SK-N-SH (cell line): ENCODE data around the gene PDE6B. TPM values are rescaled to one million over a fixed set of nuclear protein-coding genes. Genes with fewer than 3 reads are reported as not detected.

Source experiments
- CTCF ChIA-PET: fragments of 300-600, 350-600 bp; formaldehyde crosslinking; extraction: SDS; loops from one replicate; lab custom pipeline; 2021; lab: Yijun Ruan, JAX
- POLR2A ChIA-PET: fragments of 350-600 bp; sonication (Branson Sonifier 250); formaldehyde crosslinking; extraction: SDS; loops from one replicate; lab custom pipeline; 2020; ENCODE audit warnings: antibody characterized with exemption, inconsistent platforms; lab: Yijun Ruan, JAX
- DNase-seq: peaks from one replicate; pipeline ENCODE4 v3.0.0; 2012
- H2AFZ ChIP-seq: fragments of 200-600 bp; sonication (generic); 2 replicates; pipeline ENCODE4 v1.8.1; 2016; ENCODE audit warnings: antibody characterized with exemption, mild to moderate bottlenecking, low read depth
- H3F3A ChIP-seq: fragments of 200-600 bp; sonication (generic); replicated peaks from 2 replicates; pipeline ENCODE3; 2016; ENCODE audit warnings: antibody characterized with exemption, mild to moderate bottlenecking; ENCODE audit not compliant: insufficient read depth
- H3K27ac ChIP-seq, 2 experiments: fragments of 200-500 bp in 1 of 2; fragments of 200-600 bp in 1 of 2; sonication (Bioruptor generic) in 1 of 2; sonication (generic), shearing (Covaris generic) in 1 of 2; 2 replicates each; pipeline versions ENCODE4 v1.5.1 to v1.6.1; 2014 to 2016; ENCODE audit warnings: low read depth in 2 of 2, inconsistent platforms in 1 of 2, low read length in 1 of 2, mild to moderate bottlenecking in 1 of 2, mixed read lengths in 1 of 2
- H3K27me3 ChIP-seq: fragments of 200-600 bp; sonication (generic), shearing (Covaris generic); 2 replicates; pipeline ENCODE4 v1.6.1; 2016; ENCODE audit warnings: mixed run types; ENCODE audit not compliant: insufficient read depth
- H3K36me3 ChIP-seq, 2 experiments: fragments of 200-500 bp in 1 of 2; fragments of 200-600 bp in 1 of 2; sonication (Bioruptor generic) in 1 of 2; sonication (generic) in 1 of 2; replicated peaks in 1 of 2; 2 replicates each; pipeline versions ENCODE3 to v1.5.1; 2014 to 2016; ENCODE audit warnings: low read length in 1 of 2, mild to moderate bottlenecking in 1 of 2; ENCODE audit not compliant: insufficient read depth in 2 of 2, control insufficient read depth in 1 of 2
- H3K4me1 ChIP-seq, 2 experiments: fragments of 200-500 bp in 1 of 2; fragments of 200-600 bp in 1 of 2; sonication (Bioruptor generic) in 1 of 2; sonication (generic), shearing (Covaris generic) in 1 of 2; 2 replicates each; pipeline versions ENCODE4 v1.5.1 to v1.6.1; 2014 to 2016; ENCODE audit warnings: low read depth in 1 of 2, low read length in 1 of 2, mixed run types in 1 of 2; ENCODE audit not compliant: insufficient read depth in 2 of 2, control insufficient read depth in 1 of 2
- H3K4me2 ChIP-seq: fragments of 200-600 bp; sonication (generic), shearing (Covaris generic); 2 replicates; pipeline ENCODE4 v1.6.1; 2017; ENCODE audit warnings: mixed run types
- H3K4me3 ChIP-seq, 2 experiments: fragments of 200-500 bp in 1 of 2; fragments of 200-600 bp in 1 of 2; sonication (Bioruptor generic) in 1 of 2; sonication (generic), shearing (Covaris generic) in 1 of 2; 2 replicates each; pipeline versions ENCODE4 v1.5.1 to v1.8.1; 2014 to 2016; ENCODE audit warnings: low read depth in 2 of 2, inconsistent platforms in 1 of 2, low read length in 1 of 2, mild to moderate bottlenecking in 1 of 2, mixed read lengths in 1 of 2, moderate library complexity in 1 of 2
- H3K79me2 ChIP-seq: fragments of 200-600 bp; sonication (generic); 2 replicates; pipeline ENCODE4 v1.8.1; 2017; ENCODE audit warnings: mild to moderate bottlenecking; ENCODE audit not compliant: insufficient read depth
- H3K9ac ChIP-seq: fragments of 200-600 bp; sonication (generic); 2 replicates; pipeline ENCODE4 v1.6.1; 2017; ENCODE audit warnings: mixed run types
- H3K9me2 ChIP-seq: fragments of 200-600 bp; sonication (generic); 2 replicates; pipeline ENCODE4 v1.6.1; 2017; ENCODE audit warnings: mixed run types
- H3K9me3 ChIP-seq: fragments of 200-600 bp; sonication (generic); 2 replicates; pipeline ENCODE4 v1.6.1; 2017; ENCODE audit warnings: mixed run types, mild to moderate bottlenecking, moderate library complexity
- H4K20me1 ChIP-seq: fragments of 200-600 bp; sonication (generic); 2 replicates; pipeline ENCODE4 v1.6.1; 2017; ENCODE audit warnings: mild to moderate bottlenecking, mixed run types; ENCODE audit not compliant: insufficient read depth
- EP300 ChIP-seq, 2 experiments: IDR thresholded peaks; 2 replicates each; pipeline versions ENCODE4 v1.4.0 to v1.6.1; 2012; ENCODE audit warnings: borderline replicate concordance in 1 of 2, low read depth in 1 of 2, low read length in 1 of 2
- EZH2phosphoT487 ChIP-seq: fragments of 200-600 bp; sonication (generic); IDR thresholded peaks from 2 replicates; pipeline ENCODE4 v1.6.1; 2017; ENCODE audit warnings: low read depth, mixed run types, mild to moderate bottlenecking, antibody characterized with exemption, moderate library complexity, borderline replicate concordance
- FOSL2 ChIP-seq: IDR thresholded peaks from 2 replicates; pipeline ENCODE4 v1.4.0; 2012; ENCODE audit warnings: low read depth, mild to moderate bottlenecking, moderate library complexity, borderline replicate concordance
- GABPA ChIP-seq: IDR thresholded peaks from 2 replicates; pipeline ENCODE4 v1.4.0; 2012; ENCODE audit warnings: low read depth, mild to moderate bottlenecking
- JUND ChIP-seq: IDR thresholded peaks from 2 replicates; pipeline ENCODE4 v1.4.0; 2012
- MEF2A ChIP-seq: IDR thresholded peaks from 2 replicates; pipeline ENCODE4 v1.4.0; 2012; ENCODE audit warnings: low read depth, borderline replicate concordance
- MXI1 ChIP-seq: IDR thresholded peaks from 2 replicates; pipeline ENCODE4 v1.6.1; 2012; ENCODE audit warnings: mild to moderate bottlenecking, low read depth, low read length, improper control_type of control experiment
- NFIC ChIP-seq: IDR thresholded peaks from 2 replicates; pipeline ENCODE4 v1.4.0; 2012; ENCODE audit warnings: borderline replicate concordance
- NRF1 ChIP-seq: IDR thresholded peaks from 2 replicates; pipeline ENCODE4 v1.6.1; 2012; ENCODE audit warnings: low read depth, mild to moderate bottlenecking, low read length
- RAD21 ChIP-seq: IDR thresholded peaks from 2 replicates; pipeline ENCODE4 v1.6.1; 2012; ENCODE audit warnings: mild to moderate bottlenecking, low read length
- RFX5 ChIP-seq: IDR thresholded peaks from 2 replicates; pipeline ENCODE4 v1.6.1; 2012; ENCODE audit warnings: mild to moderate bottlenecking, improper control_type of control experiment, low read length
- SMC3 ChIP-seq: IDR thresholded peaks from 2 replicates; pipeline ENCODE4 v1.6.1; 2012; ENCODE audit warnings: low read depth, low read length, improper control_type of control experiment
- TAF1 ChIP-seq: IDR thresholded peaks from 2 replicates; pipeline ENCODE4 v1.6.1; 2012; ENCODE audit warnings: low read depth, mild to moderate bottlenecking, low read length, moderate library complexity, borderline replicate concordance
- TCF12 ChIP-seq: IDR thresholded peaks from 2 replicates; pipeline ENCODE4 v1.4.0; 2012
- TEAD4 ChIP-seq: IDR thresholded peaks from 2 replicates; pipeline ENCODE4 v1.4.0; 2012; ENCODE audit warnings: mild to moderate bottlenecking, borderline replicate concordance; ENCODE audit not compliant: insufficient read depth
- YY1 ChIP-seq: IDR thresholded peaks from 2 replicates; pipeline ENCODE4 v1.4.0; 2012; ENCODE audit warnings: low read depth, mild to moderate bottlenecking
- WGBS: methylation state at CpG from one replicate; pipeline ENCODE4 v1.1.6; 2017; ENCODE audit warnings: low lambda C conversion rate; 5-methylcytosine and 5-hydroxymethylcytosine counted together
- polyA plus RNA-seq, 3 experiments: library from polyadenylated mRNA; depleted of rRNA; stranded (reverse); fragments of >200 nt; gene quantifications; 2 replicates each; pipeline ENCODE4 v1.2.3, GENCODE V29; 2012
- TF ChIP-seq, protein P1 (sequence below): fragments of 150-350 bp; IDR thresholded peaks from 2 replicates; pipeline ENCODE4 v1.6.1; 2016; ENCODE audit warnings: mild to moderate bottlenecking, low read depth, low read length
- TF ChIP-seq, protein P2 (sequence below): IDR thresholded peaks from 2 replicates; pipeline ENCODE4 v1.4.0; 2012; ENCODE audit warnings: low read depth
- TF ChIP-seq, protein P3 (sequence below): fragments of 200-600 bp; sonication (generic); IDR thresholded peaks from 2 replicates; pipeline ENCODE4 v1.6.1; 2017; ENCODE audit warnings: antibody characterized with exemption, mild to moderate bottlenecking, moderate library complexity

Gene PDE6B
- polyA plus RNA-seq, 1 of the 3 experiments (the other 2 are of a cell fraction) = 1.2 TPM

DNA sequence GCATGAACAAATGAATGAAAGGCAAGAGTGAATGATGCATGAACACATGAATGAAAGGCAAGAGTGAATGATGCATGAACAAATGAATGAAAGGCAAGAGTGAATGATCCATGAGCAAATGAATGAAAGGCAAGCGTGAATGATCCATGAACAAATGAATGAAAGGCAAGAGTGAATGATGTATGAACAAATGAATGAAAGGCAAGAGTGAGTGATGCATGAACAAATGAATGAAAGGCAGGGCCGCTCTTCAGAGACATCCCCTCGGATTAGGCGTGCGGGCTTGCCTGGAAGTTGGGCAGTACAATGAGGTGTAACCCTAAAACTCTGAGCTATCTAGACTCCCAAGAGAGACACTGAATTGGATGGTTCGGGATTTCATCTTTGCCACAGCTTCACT lies 84.0 kb downstream of the PDE6B start:
- DNase-seq = no peak
- H3F3A ChIP-seq = peaks cover 3% of the 10 kb centered on the region
- H3K36me3 ChIP-seq = peaks cover 4 to 8% of the 10 kb centered on the region in 2 experiments
- no peak overlapping the region for H3K4me3 ChIP-seq
- H3K4me1 ChIP-seq = peaks cover 0 to 25% of the 10 kb centered on the region in 2 experiments; a peak in 2 of 4 replicates
- WGBS = 96% methylated on average over 6 of the region's 6 CpGs
- ChIA-PET POLR2A (no interaction called here), CTCF (interaction anchor here (0.6 to 1.9 kb wide), 2 partner anchors 25 to 107 kb away, joined by 4 to 9 read pairs; no protein-coding TSS in a partner anchor)
- no peak overlapping the region for H3K9ac ChIP-seq
- H2AFZ ChIP-seq = no peak overlapping the region
- H3K9me3 ChIP-seq = no peaks in the 10 kb centered on the region
- no peaks in the 10 kb centered on the region for H3K27me3 ChIP-seq
- H4K20me1 ChIP-seq = peaks cover 64% of the 10 kb centered on the region
- no peaks in the 10 kb centered on the region for H3K9me2 ChIP-seq
- peaks cover 83% of the 10 kb centered on the region for H3K79me2 ChIP-seq
- no peak overlapping the region for H3K4me2 ChIP-seq
- H3K27ac ChIP-seq = no peak overlapping the region
- TF ChIP-seq TCF12 = no peak
- no peak for TF ChIP-seq TAF1
- no peak for TF ChIP-seq MEF2A
- no peak for TF ChIP-seq EP300 (IDR thresholded peaks at IDR 0.05; ENCODE audit: borderline replicate concordance in 1 of 2, low read depth in 1 of 2, low read length in 1 of 2)
- no peak for TF ChIP-seq JUND

DNA sequence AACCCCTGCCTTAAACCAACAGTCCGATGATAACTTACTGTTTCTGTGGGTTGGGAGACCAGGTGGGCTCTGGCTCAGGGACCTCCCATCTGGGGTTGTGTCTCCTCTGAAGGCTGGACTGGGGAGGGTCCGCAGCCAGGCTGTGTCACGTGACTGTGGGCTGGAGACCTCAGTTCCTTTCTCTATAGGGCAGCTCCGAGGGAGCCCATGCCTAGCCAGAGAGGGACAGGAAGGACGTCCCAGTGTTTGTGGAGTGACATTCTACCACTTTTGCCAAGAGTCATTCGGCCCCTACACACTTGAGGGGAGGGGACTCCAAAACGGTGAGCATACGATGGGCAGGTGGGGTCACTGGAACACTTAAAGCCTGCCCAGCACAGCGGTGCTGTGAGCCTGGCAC lies 84.7 kb downstream of the PDE6B start:
- Histone ChIP-seq H4K20me1 (peaks cover 72% of the 10 kb centered on the region), H2AFZ (no peak overlapping the region), H3K9ac (no peak overlapping the region), H3K79me2 (peaks cover 90% of the 10 kb centered on the region), H3K9me3 (no peaks in the 10 kb centered on the region), H3K4me1 (peaks cover 0 to 25% of the 10 kb centered on the region in 2 experiments; a peak in 2 of 4 replicates), H3K27ac (no peak overlapping the region), H3F3A (peaks cover 3% of the 10 kb centered on the region), H3K36me3 (peaks cover 4 to 10% of the 10 kb centered on the region in 2 experiments), H3K4me2 (no peak overlapping the region), H3K27me3 (no peaks in the 10 kb centered on the region), H3K9me2 (no peaks in the 10 kb centered on the region)
- no peak for DNase-seq
- 92% methylated on average over 5 of the region's 9 CpGs for WGBS
- CTCF ChIA-PET = interaction anchor here (0.6 to 1.9 kb wide), 3 partner anchors 26 to 107 kb away, joined by 4 to 9 read pairs (median 5); no protein-coding TSS in a partner anchor
- TF ChIP-seq TAF1 (no peak), FOSL2 (no peak), RAD21 (no peak), GABPA (no peak), SMC3 (no peak), NFIC (no peak), TEAD4 (no peak), MXI1 (no peak), YY1 (no peak), RFX5 (no peak), EZH2phosphoT487 (no peak), NRF1 (no peak)
- TF ChIP-seq, protein P1, sequence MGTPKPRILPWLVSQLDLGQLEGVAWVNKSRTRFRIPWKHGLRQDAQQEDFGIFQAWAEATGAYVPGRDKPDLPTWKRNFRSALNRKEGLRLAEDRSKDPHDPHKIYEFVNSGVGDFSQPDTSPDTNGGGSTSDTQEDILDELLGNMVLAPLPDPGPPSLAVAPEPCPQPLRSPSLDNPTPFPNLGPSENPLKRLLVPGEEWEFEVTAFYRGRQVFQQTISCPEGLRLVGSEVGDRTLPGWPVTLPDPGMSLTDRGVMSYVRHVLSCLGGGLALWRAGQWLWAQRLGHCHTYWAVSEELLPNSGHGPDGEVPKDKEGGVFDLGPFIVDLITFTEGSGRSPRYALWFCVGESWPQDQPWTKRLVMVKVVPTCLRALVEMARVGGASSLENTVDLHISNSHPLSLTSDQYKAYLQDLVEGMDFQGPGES = no peak
- TF ChIP-seq, protein P2, sequence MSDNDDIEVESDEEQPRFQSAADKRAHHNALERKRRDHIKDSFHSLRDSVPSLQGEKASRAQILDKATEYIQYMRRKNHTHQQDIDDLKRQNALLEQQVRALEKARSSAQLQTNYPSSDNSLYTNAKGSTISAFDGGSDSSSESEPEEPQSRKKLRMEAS = no peak
- TF ChIP-seq, protein P3, sequence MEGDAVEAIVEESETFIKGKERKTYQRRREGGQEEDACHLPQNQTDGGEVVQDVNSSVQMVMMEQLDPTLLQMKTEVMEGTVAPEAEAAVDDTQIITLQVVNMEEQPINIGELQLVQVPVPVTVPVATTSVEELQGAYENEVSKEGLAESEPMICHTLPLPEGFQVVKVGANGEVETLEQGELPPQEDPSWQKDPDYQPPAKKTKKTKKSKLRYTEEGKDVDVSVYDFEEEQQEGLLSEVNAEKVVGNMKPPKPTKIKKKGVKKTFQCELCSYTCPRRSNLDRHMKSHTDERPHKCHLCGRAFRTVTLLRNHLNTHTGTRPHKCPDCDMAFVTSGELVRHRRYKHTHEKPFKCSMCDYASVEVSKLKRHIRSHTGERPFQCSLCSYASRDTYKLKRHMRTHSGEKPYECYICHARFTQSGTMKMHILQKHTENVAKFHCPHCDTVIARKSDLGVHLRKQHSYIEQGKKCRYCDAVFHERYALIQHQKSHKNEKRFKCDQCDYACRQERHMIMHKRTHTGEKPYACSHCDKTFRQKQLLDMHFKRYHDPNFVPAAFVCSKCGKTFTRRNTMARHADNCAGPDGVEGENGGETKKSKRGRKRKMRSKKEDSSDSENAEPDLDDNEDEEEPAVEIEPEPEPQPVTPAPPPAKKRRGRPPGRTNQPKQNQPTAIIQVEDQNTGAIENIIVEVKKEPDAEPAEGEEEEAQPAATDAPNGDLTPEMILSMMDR = no peak
- TF ChIP-seq, all 33 proteins: peak for 0
- H3K4me3 ChIP-seq = no peak overlapping the region
- POLR2A ChIA-PET = interaction anchor here (1.4 kb wide), 1 partner anchor 26 kb away, joined by 4 read pairs; no protein-coding TSS in a partner anchor
